ENCODE data around the gene GPR22. TPM values are rescaled to one million over a fixed set of nuclear protein-coding genes. Genes with fewer than 3 reads are reported as not detected.

GPR22 gene
- total and polyA plus RNA-seq, 10 of the 15 experiments (the other 5 are each of a cell fraction or from before 2014, with no cell fraction given), result 0.11 to 0.71 (median 0.47) TPM; not detected in 6

DNA sequence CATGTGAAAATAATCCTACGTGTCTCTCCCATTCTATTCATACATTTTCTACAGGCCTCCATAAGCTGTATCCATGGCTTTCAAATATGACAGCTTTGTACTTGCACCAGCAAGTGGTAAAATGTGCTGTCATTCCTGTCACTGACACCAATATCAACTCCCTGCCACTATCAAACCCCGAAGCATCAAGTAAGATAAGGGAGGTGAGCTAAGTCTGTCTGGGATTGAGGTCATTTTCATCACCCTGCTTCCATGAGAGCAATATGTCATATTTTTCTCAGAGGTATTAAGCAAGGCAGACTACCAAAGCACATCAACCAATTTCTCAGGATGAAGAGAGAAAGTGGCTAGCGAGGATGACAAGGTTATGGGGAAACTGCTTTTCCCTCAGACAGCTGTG is 11.1 kb downstream of the GPR22 start (continued):
- no peak for TF ChIP-seq CUX1 (IDR thresholded peaks at IDR 0.05; ENCODE audit: insufficient replicate concordance, low read depth, low read length)
- no peak for TF ChIP-seq TAF1 (IDR thresholded peaks at IDR 0.05; ENCODE audit: borderline replicate concordance, low read depth, low read length)
- no peak for TF ChIP-seq ETV6 (conservative IDR thresholded peaks at IDR 0.05 in 1 of 2, IDR thresholded peaks at IDR 0.05 in 1 of 2; ENCODE audit: borderline replicate concordance in 1 of 2, low read depth in 1 of 2)
- TF ChIP-seq MEF2A (IDR thresholded peaks at IDR 0.05; ENCODE audit: insufficient read depth, low read depth, low read length), result no peak
- TF ChIP-seq BMI1 (IDR thresholded peaks at IDR 0.05; ENCODE audit: borderline replicate concordance), result no peak
- TF ChIP-seq SREBF2 (IDR thresholded peaks at IDR 0.05; ENCODE audit: low read length), result no peak
- no peak for TF ChIP-seq ZBTB40 (IDR thresholded peaks at IDR 0.05; ENCODE audit: borderline replicate concordance)
- TF ChIP-seq RELB (IDR thresholded peaks at IDR 0.05; ENCODE audit: low read depth), result no peak
- TF ChIP-seq, protein P1, sequence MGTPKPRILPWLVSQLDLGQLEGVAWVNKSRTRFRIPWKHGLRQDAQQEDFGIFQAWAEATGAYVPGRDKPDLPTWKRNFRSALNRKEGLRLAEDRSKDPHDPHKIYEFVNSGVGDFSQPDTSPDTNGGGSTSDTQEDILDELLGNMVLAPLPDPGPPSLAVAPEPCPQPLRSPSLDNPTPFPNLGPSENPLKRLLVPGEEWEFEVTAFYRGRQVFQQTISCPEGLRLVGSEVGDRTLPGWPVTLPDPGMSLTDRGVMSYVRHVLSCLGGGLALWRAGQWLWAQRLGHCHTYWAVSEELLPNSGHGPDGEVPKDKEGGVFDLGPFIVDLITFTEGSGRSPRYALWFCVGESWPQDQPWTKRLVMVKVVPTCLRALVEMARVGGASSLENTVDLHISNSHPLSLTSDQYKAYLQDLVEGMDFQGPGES (IDR thresholded peaks at IDR 0.05), result no peak
- TF ChIP-seq MYC (IDR thresholded peaks at IDR 0.05; ENCODE audit: insufficient read depth, insufficient read length, insufficient replicate concordance, low read length, severe bottlenecking), result no peak
- no peak for TF ChIP-seq CBX5 (IDR thresholded peaks at IDR 0.05; ENCODE audit: low read depth)
- TF ChIP-seq YBX1 (IDR thresholded peaks at IDR 0.05), result no peak

Measured in GM12878 (cell line).